Adrenal gland (tissue), 12 donors: ENCODE data around the gene DOK7. TPM values are rescaled to one million over a fixed set of nuclear protein-coding genes. Genes with fewer than 3 reads are reported as not detected.

ENCODE experiments used
- DNase-seq, 7 donors: peaks; one replicate each; pipeline ENCODE4 v3.0.0-alpha.2; 2019 to 2020
- H3K27ac ChIP-seq, 5 donors: fragments of 200-600 bp; sonication (generic) in 4 of 5; 1 replicate in 3 of 5; 2 replicates in 2 of 5; pipeline versions ENCODE4 v1.5.1 to v1.8.0; 2016 to 2020; ENCODE audit warnings: mild to moderate bottlenecking in 1 of 5
- H3K27me3 ChIP-seq: fragments of 200-600 bp; 2 replicates; pipeline ENCODE4 v1.8.0; 2021
- H3K36me3 ChIP-seq, 2 donors: fragments of 200-600 bp; replicated peaks in 1 of 2; 1 replicate in 1 of 2; 2 replicates in 1 of 2; pipeline versions ENCODE4 v1.5.1 to v1.8.0; 2018 to 2022
- H3K4me1 ChIP-seq, 2 donors: fragments of 200-600 bp; replicated peaks in 1 of 2; 1 replicate in 1 of 2; 2 replicates in 1 of 2; pipeline versions ENCODE4 v1.5.1 to v1.8.0; 2018 to 2021
- H3K4me3 ChIP-seq, 4 donors: fragments of 200-600 bp; sonication (generic) in 3 of 4; one replicate each; pipeline ENCODE4 v1.5.1; 2016 to 2018
- H3K9me3 ChIP-seq, 3 donors: fragments of 200-600 bp; sonication (generic) in 1 of 3; replicated peaks in 1 of 3; 1 replicate in 2 of 3; 2 replicates in 1 of 3; pipeline versions ENCODE4 v1.5.1 to v1.8.0; 2016 to 2021
- POLR2A ChIP-seq, 2 donors: fragments of 450-650 bp; IDR thresholded peaks; one replicate each; pipeline ENCODE4 v1.6.1; 2017; ENCODE audit warnings: antibody characterized with exemption in 2 of 2, mild to moderate bottlenecking in 2 of 2, moderate library complexity in 1 of 2
- WGBS, 4 donors: extraction: QIAGEN DNeasy Blood & Tissue Kit in 2 of 4; methylation state at CpG; one replicate each; pipeline versions ENCODE4 v1.1.5 to v1.1.7; 2013 to 2017; 5-methylcytosine and 5-hydroxymethylcytosine counted together
- intact Hi-C, 2 donors: fragments of 100-400 bp; cut with DNase I; formaldehyde crosslinking; loops; one replicate each; pipeline versions ENCODE4 v1.14.1 to v1.15.0; 2022 to 2023
- polyA plus RNA-seq, 3 donors: library from polyadenylated mRNA; stranded (reverse); fragments of 200-250 nt in 2 of 3; fragments of 350-450 nt in 1 of 3; fragmentation: Illumina TruSeq in 1 of 3; extraction: RNeasy Lipid Tissue Mini Kit (QIAGEN cat#74804) in 1 of 3; gene quantifications; one replicate each; pipeline ENCODE4 v1.2.3, GENCODE V29; 2013 to 2014
- total RNA-seq, 9 donors: library from RNA; depleted of rRNA in 4 of 9; stranded (reverse); fragments of >200 nt in 4 of 9; fragments of 120-200 nt in 1 of 9; fragmentation: NEBNext Ultra II Directional in 1 of 9; extraction: Animal tissue kit (Norgen Biotek cat#: 25700) in 1 of 9; gene quantifications; one replicate each; pipeline versions ENCODE4 v1.1.0 to v1.2.4, GENCODE V29; 2013 to 2023
- TF ChIP-seq, protein P1 (sequence below), 6 experiments: fragments of 450-650 bp in 4 of 6; fragments of 200-600 bp in 2 of 6; sonication (generic) in 1 of 6; IDR thresholded peaks; 1 replicate in 5 of 6; 2 replicates in 1 of 6; pipeline versions ENCODE4 v1.5.1 to v1.8.0; 2016 to 2021; ENCODE audit warnings: antibody characterized with exemption in 6 of 6, mild to moderate bottlenecking in 2 of 6, moderate library complexity in 1 of 6
- donor health status: healthy with polysubstance abuse.
- donor health status: Bipolar disorder and iron deficiency.
- donor health status: DM: yes; HTN: yes; CAD: no.
- donor health status: DM: no; HTN: no; CAD: no.
- donor health status: DM: no; HTN: no; CAD: no.
- donor health status: DM: yes; HTN: yes; CAD: no.

DOK7 gene
- total and polyA plus RNA-seq, 12 donors: 0.18 to 4.2 (median 1.1) TPM; not detected in 1

- no peak overlapping the region for H3K27ac ChIP-seq
- no peaks in the 10 kb centered on the region for H3K36me3 ChIP-seq
- intact Hi-C loops: no loop called here
- H3K9me3 ChIP-seq: no peaks in the 10 kb centered on the region
- 68 to 90% (median 78%) methylated on average over 2 to 25 of the region's 25 CpGs for WGBS, 4 donors
- DNase-seq: no peak
- H3K27me3 ChIP-seq: peaks cover 26% of the 10 kb centered on the region
- TF ChIP-seq POLR2A (IDR thresholded peaks at IDR 0.05): no peak
- TF ChIP-seq, protein P1, sequence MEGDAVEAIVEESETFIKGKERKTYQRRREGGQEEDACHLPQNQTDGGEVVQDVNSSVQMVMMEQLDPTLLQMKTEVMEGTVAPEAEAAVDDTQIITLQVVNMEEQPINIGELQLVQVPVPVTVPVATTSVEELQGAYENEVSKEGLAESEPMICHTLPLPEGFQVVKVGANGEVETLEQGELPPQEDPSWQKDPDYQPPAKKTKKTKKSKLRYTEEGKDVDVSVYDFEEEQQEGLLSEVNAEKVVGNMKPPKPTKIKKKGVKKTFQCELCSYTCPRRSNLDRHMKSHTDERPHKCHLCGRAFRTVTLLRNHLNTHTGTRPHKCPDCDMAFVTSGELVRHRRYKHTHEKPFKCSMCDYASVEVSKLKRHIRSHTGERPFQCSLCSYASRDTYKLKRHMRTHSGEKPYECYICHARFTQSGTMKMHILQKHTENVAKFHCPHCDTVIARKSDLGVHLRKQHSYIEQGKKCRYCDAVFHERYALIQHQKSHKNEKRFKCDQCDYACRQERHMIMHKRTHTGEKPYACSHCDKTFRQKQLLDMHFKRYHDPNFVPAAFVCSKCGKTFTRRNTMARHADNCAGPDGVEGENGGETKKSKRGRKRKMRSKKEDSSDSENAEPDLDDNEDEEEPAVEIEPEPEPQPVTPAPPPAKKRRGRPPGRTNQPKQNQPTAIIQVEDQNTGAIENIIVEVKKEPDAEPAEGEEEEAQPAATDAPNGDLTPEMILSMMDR (IDR thresholded peaks at IDR 0.05): no peak
- no peaks in the 10 kb centered on the region for H3K4me1 ChIP-seq
- H3K4me3 ChIP-seq: no peak overlapping the region
Observed at GRCh38 chr4:3485886-3486540, 22.9 kb downstream of the DOK7 start.

DNA sequence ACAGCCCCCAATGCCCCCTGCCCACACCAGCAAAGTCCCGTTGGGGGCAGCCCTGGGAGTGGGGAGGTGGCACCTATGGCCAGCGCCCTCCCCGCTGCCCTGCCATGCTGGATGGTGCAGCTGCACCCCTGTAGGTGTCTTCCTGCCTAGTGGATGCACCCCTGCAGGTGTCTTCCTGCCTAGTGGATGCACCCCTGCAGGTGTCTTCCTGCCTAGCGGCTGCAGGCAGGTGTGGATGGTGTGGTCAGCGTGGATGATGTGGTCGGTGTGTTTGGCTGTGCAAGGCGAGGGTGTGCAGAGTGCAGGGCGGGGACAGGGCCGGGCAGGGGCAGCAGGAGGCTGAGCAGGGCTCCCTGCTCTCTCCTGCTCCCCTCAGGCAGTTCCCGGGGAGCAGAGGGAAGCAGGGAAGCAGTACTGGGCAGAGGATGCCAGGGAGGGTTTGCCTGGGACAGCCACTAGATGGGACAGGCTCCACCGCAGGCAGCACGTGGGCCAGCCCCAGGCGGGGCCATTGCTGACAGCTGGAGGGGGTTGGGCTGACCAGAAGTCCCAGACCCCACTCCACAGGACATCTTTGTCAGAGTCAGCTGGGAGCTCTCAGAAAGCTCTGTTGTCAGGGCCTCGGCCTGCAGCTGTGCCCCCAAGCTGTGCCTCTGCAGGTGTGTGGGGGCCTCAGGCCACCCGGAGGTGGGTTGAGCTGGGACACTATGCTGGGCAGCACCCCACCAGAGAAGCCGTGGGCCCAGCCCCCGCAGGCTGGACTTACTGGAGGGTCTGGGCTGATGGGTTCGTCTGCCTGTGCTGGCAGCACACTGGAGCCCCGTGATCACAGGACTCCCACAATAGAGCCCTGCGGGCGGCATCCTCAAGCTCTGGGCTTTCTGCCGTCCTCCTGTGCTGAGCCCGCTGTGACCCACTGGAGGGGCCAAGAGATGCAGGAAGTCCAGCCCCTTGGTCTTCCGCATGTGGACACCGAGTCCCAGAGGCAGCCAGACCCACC, 23.7 kb downstream of the DOK7 start:
- H3K36me3 ChIP-seq: no peaks in the 10 kb centered on the region
- intact Hi-C loops: no loop called here
- H3K27me3 ChIP-seq: peaks cover 29% of the 10 kb centered on the region
- H3K9me3 ChIP-seq: no peaks in the 10 kb centered on the region
- DNase-seq: no peak
- H3K27ac ChIP-seq: no peak overlapping the region
- TF ChIP-seq, protein P1 (IDR thresholded peaks at IDR 0.05): no peak
- TF ChIP-seq POLR2A (IDR thresholded peaks at IDR 0.05): no peak
- no peak overlapping the region for H3K4me3 ChIP-seq
- H3K4me1 ChIP-seq: no peaks in the 10 kb centered on the region
- WGBS, 4 donors: 62 to 68% (median 67%) methylated on average over 13 to 25 of the region's 25 CpGs

- no peaks in the 10 kb centered on the region for H3K9me3 ChIP-seq
- 50 to 89% (median 66%) methylated on average over 3 to 7 of the region's 7 CpGs; no CpG with 5 or more reads in 1 of the 4 donors for WGBS, 4 donors
- no peak for TF ChIP-seq POLR2A (IDR thresholded peaks at IDR 0.05)
- TF ChIP-seq, protein P1 (IDR thresholded peaks at IDR 0.05): no peak
- H3K36me3 ChIP-seq: no peaks in the 10 kb centered on the region
- no peak overlapping the region for H3K27ac ChIP-seq
- intact Hi-C loops: no loop called here
- H3K27me3 ChIP-seq: peaks cover 31% of the 10 kb centered on the region
- H3K4me1 ChIP-seq: no peaks in the 10 kb centered on the region
- no peak overlapping the region for H3K4me3 ChIP-seq
- no peak for DNase-seq
Observed at GRCh38 chr4:3487861-3488260, 24.8 kb downstream of the DOK7 start.

- WGBS, 4 donors: 30 to 61% (median 47%) methylated on average over 4 to 11 of the region's 11 CpGs
- no peak for DNase-seq
- no peaks in the 10 kb centered on the region for H3K9me3 ChIP-seq
- no peaks in the 10 kb centered on the region for H3K4me1 ChIP-seq
- TF ChIP-seq, protein P1 (IDR thresholded peaks at IDR 0.05): no peak
- no peak for TF ChIP-seq POLR2A (IDR thresholded peaks at IDR 0.05)
- intact Hi-C loops: no loop called here
- H3K27me3 ChIP-seq: peaks cover 28% of the 10 kb centered on the region
- no peaks in the 10 kb centered on the region for H3K36me3 ChIP-seq
- H3K4me3 ChIP-seq: no peak overlapping the region
- no peak overlapping the region for H3K27ac ChIP-seq
Observed at GRCh38 chr4:3488820-3489219, 25.7 kb downstream of the DOK7 start.
